GM12891 (cell line): Measurements from ENCODE around the gene HOOK1.
A peak's percentile ranks its signal among the peaks of the same experiment; 100 is the strongest.

Source experiments
- DNase-seq: peaks from one replicate; pipeline ENCODE4 v3.0.0; 2011; ENCODE audit warnings: low spot score; ENCODE audit not compliant: insufficient read length
- FAIRE-seq: peaks from 2 replicates; lab custom pipeline; 2011; peaks lifted over from hg19 to GRCh38; lab: Jason Lieb, UNC
- PAX5 ChIP-seq: IDR thresholded peaks from 2 replicates; pipeline ENCODE4 v1.6.1; 2011; ENCODE audit warnings: low read length, moderate library complexity, mild to moderate bottlenecking; ENCODE audit not compliant: insufficient read depth, severe bottlenecking
- POLR2A ChIP-seq: IDR thresholded peaks from 2 replicates; pipeline ENCODE4 v1.6.1; 2011; ENCODE audit warnings: low read depth, low read length, control low read depth
- POLR2AphosphoS5 ChIP-seq: IDR thresholded peaks from 2 replicates; pipeline ENCODE4 v1.6.1; 2011; ENCODE audit warnings: low read depth, low read length, control low read depth
- POU2F2 ChIP-seq: IDR thresholded peaks from 2 replicates; pipeline ENCODE4 v1.6.1; 2011; ENCODE audit warnings: low read depth, mild to moderate bottlenecking, control low read depth, low read length, moderate library complexity
- SPI1 ChIP-seq: IDR thresholded peaks from 2 replicates; pipeline ENCODE4 v1.6.1; 2011; ENCODE audit warnings: low read depth, low read length, control low read depth
- TAF1 ChIP-seq: IDR thresholded peaks from 2 replicates; pipeline ENCODE4 v1.6.1; 2011; ENCODE audit warnings: low read depth, low read length, control low read depth

The HOOK1 gene

GRCh38 chr1:59779949-59780348, 34.8 kb upstream of the HOOK1 start:
- FAIRE-seq, result no peak
- TF ChIP-seq POU2F2, result no peak
- no peak for TF ChIP-seq SPI1
- TF ChIP-seq POLR2A, result no peak
- no peak for TF ChIP-seq TAF1
- TF ChIP-seq PAX5, result no peak
- TF ChIP-seq POLR2AphosphoS5, result no peak
- no peak for DNase-seq

- TF ChIP-seq SPI1 (no peak), POLR2AphosphoS5 (no peak), PAX5 (no peak), POU2F2 (no peak), POLR2A (no peak), TAF1 (no peak)
- no peak for FAIRE-seq
Measured at GRCh38 chr1:59788825-59789224, 25.9 kb upstream of the HOOK1 start.

GRCh38 chr1:59798600-59798999, 16.1 kb upstream of the HOOK1 start:
- no peak for FAIRE-seq

More at GRCh38 chr1:59788825-59789224, 25.9 kb upstream of the HOOK1 start:
- no peak for DNase-seq

GRCh38 chr1:59803458-59804038, 11.2 kb upstream of the HOOK1 start:
- no peak for TF ChIP-seq SPI1
- TF ChIP-seq PAX5, result no peak
- TF ChIP-seq POLR2AphosphoS5, result no peak
- TF ChIP-seq POLR2A, result no peak
- no peak for TF ChIP-seq POU2F2
- TF ChIP-seq TAF1, result no peak
- DNase-seq (no peak), FAIRE-seq (no peak)

More at GRCh38 chr1:59798600-59798999, 16.1 kb upstream of the HOOK1 start:
- no peak for TF ChIP-seq SPI1
- no peak for TF ChIP-seq TAF1
- no peak for TF ChIP-seq POLR2A
- TF ChIP-seq POU2F2, result no peak
- no peak for TF ChIP-seq PAX5
- TF ChIP-seq POLR2AphosphoS5, result no peak
- DNase-seq, result no peak

- no peak for DNase-seq
- no peak for FAIRE-seq
- TF ChIP-seq SPI1, result no peak
- no peak for TF ChIP-seq POLR2A
- TF ChIP-seq POLR2AphosphoS5, result no peak
- TF ChIP-seq PAX5, result no peak
- no peak for TF ChIP-seq POU2F2
- TF ChIP-seq TAF1, result no peak
Measured at GRCh38 chr1:59804301-59804700, 10.4 kb upstream of the HOOK1 start.

GRCh38 chr1:59805554-59805953, 9.2 kb upstream of the HOOK1 start:
- DNase-seq (no peak), FAIRE-seq (no peak)
- no peak for TF ChIP-seq TAF1
- TF ChIP-seq POU2F2, result no peak
- no peak for TF ChIP-seq PAX5
- TF ChIP-seq POLR2A, result no peak
- TF ChIP-seq SPI1, result no peak
- no peak for TF ChIP-seq POLR2AphosphoS5

GRCh38 chr1:59814180-59814900, 409 bp upstream of the HOOK1 start:
- FAIRE-seq, result peak; percentile 96
- DNase-seq, result peak; percentile 68
- TF ChIP-seq POU2F2 (no peak), TAF1 (no peak), PAX5 (no peak), POLR2A (no peak), POLR2AphosphoS5 (no peak), SPI1 (no peak)

- FAIRE-seq (no peak), DNase-seq (no peak)
- TF ChIP-seq POU2F2 (no peak), PAX5 (no peak), POLR2AphosphoS5 (no peak), POLR2A (no peak), SPI1 (no peak), TAF1 (no peak)
Measured at GRCh38 chr1:59815892-59816291, 1.1 kb downstream of the HOOK1 start.

- no peak for FAIRE-seq
- no peak for TF ChIP-seq TAF1
- TF ChIP-seq POU2F2, result no peak
- no peak for TF ChIP-seq SPI1
- no peak for TF ChIP-seq POLR2A
- TF ChIP-seq PAX5, result no peak
- TF ChIP-seq POLR2AphosphoS5, result no peak
- no peak for DNase-seq
Measured at GRCh38 chr1:59816318-59816878, 1.6 kb downstream of the HOOK1 start.
